Femur (tissue), 1 donor: ENCODE measurements around the gene CDKN1A.

Experiments
- DNase-seq: peaks from one replicate; pipeline ENCODE4 v3.0.0-alpha.2; 2017

The CDKN1A gene

DNA sequence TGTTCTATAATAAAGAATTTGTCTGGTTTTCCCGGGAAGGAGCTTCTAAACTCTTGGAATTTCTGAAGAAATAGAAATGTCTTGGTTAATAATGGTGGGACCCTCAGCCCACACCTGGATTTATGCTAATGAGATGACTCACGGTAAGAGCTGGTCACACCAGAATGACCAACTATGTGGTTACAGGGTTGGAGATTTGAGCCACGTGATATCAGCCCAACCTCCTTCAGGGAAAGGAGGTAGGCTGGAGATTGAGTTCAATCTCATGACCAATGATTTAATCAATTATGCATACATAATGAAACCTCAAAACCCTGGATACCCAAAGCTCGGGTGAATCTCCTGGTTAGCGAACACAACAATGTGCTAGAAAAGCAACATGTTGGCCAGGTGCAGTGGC, 22.1 kb upstream of the CDKN1A start:
- DNase-seq, result no peak

DNA sequence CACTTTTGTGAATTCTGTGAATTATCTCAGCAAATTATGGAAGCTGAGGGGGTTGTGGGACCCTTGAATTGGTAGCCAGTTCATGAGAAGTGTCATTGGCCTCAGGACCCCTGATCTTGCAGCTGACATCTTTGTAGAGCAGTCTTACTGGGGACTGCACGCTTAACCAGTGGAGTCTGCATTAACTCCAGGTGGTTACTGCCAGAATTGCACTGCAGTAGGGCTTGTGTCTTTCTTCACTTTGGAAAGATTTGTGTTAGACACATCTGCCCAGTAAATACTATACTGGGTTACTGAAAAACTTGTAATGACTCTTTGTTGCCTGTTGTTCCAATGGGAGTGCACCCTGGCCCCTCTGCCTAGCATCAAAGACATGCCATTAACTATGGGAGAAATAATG, 21.2 kb upstream of the CDKN1A start:
- no peak for DNase-seq

DNA sequence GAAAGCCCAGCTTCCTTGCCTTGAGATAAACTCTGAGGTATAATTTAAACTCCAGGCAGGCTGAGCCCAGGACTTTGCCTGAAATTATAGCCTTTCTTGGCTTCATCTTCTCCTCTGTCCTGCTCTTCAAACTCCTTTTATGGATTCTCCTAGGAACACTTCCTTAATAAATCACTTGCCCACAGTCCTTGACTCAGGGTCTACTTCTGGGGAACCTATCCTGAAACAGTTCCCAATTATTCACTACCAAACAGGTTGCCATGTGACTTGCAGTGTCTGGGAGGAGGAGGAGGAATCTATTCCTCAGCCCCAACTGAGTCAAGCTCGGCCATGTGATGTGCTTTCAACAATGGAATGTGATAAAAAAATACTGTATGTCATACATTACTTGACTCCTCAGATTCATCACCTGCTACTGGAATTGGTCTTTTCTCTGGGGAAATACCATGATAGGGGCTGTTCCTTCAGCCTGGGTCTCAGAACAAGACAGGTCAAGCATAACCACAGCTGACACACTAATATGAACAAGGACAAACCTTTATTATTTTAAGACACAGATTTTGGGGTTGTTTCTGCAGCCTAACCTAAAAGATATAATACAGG, 20.5 kb upstream of the CDKN1A start:
- DNase-seq, result no peak

DNA sequence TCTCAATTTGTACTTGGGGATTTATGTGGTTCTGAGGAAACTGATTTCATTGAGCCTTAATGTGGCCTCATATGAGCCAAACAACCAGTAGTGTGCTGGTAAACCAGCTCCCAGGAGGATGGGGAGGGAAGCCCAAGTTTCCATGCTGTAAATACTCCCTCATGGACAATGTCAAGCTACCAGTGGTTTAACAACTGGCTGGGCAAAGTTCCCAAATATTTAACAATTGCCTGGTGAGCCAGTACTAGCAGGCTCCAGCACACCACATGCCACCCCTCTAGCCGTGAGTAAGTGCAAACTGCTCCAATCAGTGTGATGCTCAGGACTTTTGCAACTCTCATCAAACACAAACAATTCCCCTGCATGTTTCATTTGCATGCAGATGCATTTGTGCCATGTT, 19.2 kb upstream of the CDKN1A start:
- DNase-seq, result peak; percentile 45

DNA sequence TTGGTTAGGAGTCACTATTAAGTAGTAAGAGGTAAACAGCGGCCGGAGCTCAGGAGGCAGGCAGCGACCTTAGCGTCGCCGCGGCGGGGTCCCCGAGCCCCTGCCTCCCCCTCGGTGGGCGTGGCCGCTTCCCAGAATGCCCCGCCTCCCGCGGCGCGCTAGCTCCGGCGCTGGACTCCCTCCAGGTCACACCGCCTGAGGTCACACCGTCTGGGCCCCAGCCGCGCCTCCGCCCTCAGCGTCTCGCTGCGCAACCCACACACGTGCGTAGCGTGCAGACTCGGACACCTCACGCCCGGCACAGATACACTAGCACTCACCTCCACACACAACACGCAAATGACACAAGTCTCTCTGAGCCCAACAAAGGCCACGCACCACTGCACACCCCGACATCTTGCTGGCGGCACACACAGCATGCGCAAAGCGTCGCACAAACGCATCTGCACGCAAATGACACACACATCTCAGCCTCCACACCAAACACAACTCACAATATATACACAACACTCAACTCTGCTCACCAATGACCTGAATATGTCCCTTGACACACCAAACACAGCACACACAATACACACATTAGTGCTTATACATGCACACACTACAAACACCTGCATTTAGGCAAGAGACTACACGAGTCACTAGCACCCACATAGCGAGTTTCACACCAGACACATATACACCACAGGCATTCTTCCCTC, 17.6 kb upstream of the CDKN1A start:
- peak; percentile 64 for DNase-seq

DNA sequence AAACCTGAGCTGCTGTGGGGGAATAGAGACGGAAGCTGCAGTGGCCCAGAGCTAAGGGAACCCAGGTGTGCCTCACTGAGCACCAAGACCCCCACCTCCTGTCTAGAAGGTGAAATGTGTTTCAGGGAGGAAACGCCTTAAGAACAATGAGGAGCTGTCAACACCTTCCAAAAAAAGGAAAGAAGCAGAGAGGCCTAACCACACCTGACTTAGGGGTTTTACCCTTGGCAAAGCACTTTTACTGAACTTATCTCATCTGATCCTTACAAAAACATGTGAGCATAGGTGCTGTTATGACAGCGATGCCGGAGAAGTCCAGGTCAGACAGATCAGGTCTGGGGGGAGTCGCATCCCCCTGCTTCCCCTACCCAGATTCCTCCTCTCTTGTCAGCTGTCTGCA, 16.1 kb upstream of the CDKN1A start:
- DNase-seq, result no peak

DNA sequence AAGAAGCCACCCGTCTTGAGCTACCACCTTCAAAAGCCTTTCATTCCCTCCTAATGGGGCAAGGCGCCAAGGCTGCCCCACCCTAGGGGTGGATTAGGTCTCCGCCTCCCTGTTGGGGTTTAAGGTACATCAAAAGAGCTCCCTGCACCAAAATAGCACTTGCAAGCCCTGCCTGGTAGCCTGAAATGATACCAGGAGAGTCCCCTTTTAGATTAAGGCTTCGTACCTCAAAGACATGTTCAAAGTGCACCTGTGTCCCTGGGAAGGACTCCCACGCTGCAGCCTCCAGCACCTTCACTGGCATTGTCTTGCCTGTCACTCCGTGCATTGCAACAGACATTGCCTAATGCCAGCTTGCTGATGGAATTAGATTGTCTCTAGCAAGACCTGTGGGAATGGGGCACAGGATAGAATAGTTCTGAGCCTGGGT, 15.7 kb upstream of the CDKN1A start:
- no peak for DNase-seq

DNA sequence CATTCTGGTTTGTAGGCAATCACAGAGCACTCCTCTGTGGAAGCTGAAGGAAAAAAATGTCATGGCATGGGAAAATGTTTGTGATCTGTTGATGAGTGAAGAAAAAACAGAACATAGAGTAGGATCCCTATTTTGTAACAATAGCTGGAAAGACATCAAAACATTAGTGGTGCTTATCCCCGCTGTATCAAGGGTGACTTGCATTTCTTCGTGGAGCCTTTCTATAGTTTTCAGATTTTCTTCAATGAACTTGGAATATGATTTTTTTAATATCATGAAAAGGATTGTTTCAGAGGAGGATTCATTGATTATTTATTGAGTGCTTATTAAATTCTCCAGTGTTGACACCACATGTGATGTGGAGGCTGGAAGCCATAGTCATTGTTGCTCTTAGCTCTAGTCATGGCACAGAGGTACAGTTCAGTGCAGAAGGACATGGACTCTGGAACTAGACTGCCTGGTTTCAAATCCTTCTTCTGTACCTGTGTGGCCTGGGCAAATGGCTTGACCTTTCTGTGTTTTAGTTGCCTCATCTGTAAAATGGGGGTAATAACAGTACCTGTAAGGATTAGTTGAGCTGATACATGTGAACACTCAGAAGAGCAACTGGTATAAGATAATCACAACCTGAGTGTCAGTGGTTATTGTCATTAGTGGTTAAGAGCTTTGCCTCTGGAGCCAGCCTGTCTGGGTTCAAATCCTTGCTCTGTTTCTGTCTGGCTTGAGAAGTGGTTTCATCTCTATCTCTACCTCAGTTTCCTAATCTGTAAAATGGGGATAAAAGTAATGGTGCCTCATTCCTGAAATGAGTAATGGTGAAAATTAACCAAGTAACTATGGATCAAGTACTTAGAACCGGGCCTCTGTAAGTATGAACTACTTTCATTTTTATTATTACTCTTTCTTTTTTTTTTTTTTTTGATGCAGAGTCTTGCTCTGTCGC, 14.7 kb upstream of the CDKN1A start:
- DNase-seq, result no peak

DNA sequence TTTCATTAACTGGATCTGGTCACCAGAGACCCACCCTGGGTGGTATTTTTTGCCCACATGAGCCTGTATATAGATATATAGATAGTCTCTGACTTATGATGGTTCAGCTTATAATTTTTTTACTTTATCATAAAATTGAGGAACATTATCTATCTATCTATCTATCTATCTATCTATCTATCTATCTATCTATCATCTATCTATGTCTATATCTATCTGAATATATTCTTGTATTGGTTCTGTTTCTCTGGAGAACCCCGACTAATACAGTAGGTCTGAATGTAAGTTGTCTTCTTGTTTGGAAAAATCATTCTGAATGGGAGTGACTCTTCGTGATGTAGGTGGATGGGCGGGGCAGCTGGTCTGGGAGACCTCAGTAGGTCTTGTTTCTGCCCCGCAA, 13.3 kb upstream of the CDKN1A start:
- no peak for DNase-seq

DNA sequence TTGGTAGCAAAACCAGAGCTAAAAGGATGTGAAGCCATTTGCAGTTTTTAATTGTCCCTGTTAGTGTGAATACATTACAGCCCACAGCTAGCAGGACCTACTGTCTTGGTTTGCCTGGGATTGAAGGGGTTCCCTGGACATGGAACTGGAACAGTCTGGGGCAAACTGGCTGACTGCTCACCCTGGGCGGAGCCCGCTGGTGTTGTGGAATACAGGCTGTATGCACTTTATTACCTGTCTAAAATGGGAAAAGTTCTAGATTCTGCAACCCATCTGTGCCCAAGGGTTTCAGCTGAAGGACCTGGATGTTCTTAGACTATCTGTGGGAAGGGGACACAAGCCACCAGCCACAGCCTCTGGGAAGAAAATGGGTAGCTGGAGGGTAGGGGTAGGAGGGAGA, 12.2 kb upstream of the CDKN1A start:
- DNase-seq, result no peak

DNA sequence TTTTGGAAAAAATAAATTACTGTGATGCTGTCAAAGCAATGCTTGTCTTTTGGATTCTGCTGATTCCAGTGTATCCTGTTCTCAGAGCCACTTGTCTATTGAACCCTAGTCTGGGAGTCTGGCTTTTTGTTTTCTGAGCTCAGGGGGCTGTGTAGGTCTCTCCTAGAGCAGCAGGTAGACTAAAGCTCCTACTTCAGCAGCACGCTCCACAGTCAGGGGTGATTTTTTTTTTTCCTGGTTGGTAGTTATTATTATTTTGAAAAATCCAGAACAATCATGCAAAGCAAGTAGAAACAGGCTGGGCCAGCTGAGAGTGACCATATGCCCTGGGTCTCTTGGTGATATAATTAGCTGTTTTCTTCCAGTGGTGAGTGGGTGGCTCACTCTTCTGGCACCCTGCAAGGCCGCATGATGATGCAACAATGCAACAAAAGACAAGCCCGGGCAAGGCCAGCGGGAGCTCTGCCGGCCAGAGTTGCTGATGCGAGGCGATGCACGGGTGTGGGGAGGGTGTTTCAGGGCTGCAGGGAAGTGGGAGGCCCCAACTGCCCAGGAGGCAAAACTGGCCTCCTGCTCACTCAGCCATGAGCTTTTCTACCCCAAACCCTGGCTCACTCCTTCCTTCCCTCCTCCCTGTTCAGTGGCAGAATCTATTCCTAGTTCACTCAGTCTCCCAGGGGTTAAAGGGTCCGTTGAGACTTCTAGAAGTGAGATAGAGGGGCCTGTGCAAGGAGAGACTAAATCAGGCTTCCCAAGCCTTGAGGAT, 11.5 kb upstream of the CDKN1A start:
- DNase-seq, result peak; percentile 61

DNA sequence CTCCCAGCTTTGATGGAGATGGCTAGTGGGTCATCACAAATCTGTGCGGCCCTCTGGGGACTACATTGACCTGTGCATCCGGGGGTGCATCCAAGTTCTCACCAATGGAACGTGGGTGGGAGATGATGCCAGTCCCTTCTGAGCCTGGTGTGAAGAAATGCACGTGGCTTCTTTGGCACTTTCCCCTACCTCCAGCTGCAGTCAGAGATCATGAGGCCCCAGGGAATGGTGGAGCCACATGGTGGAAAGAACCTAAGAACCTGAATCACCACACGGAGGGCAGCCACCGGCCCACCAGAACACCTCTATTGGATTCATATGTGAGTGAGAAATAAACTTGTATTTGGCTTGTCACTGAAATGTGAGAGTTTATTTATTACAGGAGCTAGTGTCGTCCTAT, 9.9 kb upstream of the CDKN1A start:
- DNase-seq, result no peak

DNA sequence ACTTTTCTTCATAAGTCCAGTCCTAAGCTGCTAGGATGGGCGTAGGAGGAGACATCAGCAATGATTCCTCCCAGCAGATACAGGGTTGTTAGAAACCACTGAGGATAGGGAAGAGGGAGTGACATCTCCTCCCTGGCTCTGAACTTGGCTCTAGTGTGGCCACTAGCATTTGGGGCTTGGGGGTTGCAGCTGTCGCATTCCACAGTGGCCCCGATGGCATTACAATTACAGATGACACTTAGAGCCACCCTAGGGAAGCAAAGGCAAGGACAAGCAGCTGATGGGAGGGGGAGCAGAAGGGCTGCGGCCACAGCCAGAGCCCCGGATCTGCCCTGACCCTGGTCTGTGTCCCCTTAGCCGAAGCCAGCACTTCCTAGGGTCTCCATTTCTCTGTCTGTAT, 9.5 kb upstream of the CDKN1A start:
- DNase-seq, result no peak

DNA sequence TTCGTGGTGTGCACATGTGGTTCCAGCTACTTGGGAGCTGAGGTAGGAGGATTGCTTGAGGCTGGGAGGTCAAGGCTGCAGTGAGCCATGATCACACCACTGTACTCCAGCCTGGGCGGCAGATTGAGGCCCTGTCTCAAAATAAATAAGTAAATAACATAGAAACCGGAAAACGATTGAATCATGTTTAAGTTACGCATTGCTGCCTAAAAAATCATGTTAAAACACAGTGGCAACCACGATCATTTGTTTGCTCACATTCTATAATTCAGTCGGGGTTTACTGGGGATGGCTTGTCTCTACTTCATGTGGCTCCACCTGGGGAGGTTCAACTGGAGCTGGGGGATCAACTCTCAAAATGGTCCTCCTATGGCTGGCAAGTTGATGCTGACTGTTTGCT, 8.2 kb upstream of the CDKN1A start:
- DNase-seq, result no peak

DNA sequence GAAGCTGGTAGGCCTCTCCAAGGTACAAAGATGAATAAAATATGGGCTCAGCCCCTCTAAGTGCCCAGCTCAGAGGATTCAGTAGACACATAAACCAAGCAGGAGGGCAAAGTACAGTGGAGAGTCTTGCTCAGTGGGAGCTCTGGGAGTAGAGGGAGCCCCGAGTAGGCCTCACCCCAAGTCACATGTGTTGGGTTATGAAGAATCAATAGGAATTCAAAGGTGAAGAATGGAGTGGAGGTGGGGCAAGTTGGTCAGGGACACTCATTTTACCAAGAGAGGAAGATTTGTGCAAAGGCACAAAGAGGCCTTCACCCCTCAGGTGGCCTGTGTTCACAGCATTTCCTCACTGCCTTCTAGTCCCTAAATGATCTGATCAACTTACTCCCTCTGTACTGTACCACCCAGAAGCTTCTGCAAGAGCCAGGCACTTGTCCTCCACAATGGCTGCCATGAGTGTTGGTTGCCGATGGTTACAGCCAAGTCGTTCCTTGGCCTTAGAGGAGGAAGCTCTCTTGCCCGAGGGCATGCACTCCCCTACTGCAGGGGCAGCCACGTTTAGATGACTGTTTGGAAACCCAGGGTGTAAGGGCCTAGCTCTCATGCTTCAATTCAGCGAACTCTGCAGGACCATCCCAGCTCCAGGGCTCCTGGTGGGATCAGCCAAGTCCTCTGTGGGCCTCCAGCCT, 6.7 kb upstream of the CDKN1A start:
- DNase-seq, result no peak

DNA sequence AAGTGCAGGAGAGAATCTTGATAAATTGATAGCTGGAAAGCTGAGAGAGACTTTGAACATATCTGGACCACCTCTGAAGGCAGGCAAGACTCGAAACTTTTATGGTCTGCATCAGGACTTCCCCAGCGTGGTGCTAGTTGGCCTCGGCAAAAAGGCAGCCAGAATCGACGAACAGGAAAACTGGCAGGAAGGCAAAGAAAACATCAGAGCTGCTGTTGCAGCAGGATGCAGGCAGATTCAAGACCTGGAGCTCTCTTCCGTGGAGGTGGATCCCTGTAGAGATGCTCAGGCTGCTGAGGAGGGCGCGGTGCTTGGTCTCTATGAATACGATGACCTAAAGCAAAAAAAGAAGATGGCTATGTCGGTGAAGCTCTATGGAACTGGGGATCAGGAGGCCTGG, 4.6 kb upstream of the CDKN1A start:
- DNase-seq, result no peak

DNA sequence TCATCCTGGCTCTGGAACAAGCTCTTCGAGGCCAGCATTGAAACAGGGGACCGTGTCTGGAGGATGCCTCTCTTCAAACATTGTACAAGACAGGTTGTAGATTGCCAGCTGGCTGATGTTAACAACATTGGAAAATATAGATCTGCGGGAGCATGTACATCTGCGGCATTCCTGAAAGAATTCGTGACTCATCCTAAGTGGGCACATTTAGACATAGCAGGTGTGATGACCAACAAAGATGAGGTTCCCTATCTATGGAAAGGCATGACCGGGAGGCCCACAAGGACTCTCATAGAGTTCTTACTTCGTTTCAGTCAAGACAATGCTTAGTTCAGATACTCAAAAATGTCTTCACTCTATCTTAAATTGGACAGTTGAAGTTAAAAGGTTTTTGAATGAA, 3.6 kb upstream of the CDKN1A start:
- no peak for DNase-seq

DNA sequence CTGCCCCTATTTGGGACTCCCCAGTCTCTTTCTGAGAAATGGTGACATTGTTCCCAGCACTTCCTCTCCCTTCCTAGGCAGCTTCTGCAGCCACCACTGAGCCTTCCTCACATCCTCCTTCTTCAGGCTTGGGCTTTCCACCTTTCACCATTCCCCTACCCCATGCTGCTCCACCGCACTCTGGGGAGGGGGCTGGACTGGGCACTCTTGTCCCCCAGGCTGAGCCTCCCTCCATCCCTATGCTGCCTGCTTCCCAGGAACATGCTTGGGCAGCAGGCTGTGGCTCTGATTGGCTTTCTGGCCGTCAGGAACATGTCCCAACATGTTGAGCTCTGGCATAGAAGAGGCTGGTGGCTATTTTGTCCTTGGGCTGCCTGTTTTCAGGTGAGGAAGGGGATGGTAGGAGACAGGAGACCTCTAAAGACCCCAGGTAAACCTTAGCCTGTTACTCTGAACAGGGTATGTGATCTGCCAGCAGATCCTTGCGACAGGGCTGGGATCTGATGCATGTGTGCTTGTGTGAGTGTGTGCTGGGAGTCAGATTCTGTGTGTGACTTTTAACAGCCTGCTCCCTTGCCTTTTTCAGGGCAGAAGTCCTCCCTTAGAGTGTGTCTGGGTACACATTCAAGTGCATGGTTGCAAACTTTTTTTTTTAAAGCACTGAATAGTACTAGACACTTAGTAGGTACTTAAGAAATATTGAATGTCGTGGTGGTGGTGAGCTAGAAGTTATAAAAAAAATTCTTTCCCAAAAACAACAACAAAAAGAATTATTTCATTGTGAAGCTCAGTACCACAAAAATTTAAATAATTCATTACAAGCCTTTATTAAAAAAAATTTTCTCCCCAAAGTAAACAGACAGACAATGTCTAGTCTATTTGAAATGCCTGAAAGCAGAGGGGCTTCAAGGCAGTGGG, 2.1 kb upstream of the CDKN1A start:
- no peak for DNase-seq

DNA sequence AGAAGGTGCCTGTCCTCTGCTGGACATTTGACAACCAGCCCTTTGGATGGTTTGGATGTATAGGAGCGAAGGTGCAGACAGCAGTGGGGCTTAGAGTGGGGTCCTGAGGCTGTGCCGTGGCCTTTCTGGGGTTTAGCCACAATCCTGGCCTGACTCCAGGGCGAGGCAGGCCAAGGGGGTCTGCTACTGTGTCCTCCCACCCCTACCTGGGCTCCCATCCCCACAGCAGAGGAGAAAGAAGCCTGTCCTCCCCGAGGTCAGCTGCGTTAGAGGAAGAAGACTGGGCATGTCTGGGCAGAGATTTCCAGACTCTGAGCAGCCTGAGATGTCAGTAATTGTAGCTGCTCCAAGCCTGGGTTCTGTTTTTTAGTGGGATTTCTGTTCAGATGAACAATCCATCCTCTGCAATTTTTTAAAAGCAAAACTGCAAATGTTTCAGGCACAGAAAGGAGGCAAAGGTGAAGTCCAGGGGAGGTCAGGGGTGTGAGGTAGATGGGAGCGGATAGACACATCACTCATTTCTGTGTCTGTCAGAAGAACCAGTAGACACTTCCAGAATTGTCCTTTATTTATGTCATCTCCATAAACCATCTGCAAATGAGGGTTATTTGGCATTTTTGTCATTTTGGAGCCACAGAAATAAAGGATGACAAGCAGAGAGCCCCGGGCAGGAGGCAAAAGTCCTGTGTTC, 1.3 kb upstream of the CDKN1A start:
- no peak for DNase-seq

DNA sequence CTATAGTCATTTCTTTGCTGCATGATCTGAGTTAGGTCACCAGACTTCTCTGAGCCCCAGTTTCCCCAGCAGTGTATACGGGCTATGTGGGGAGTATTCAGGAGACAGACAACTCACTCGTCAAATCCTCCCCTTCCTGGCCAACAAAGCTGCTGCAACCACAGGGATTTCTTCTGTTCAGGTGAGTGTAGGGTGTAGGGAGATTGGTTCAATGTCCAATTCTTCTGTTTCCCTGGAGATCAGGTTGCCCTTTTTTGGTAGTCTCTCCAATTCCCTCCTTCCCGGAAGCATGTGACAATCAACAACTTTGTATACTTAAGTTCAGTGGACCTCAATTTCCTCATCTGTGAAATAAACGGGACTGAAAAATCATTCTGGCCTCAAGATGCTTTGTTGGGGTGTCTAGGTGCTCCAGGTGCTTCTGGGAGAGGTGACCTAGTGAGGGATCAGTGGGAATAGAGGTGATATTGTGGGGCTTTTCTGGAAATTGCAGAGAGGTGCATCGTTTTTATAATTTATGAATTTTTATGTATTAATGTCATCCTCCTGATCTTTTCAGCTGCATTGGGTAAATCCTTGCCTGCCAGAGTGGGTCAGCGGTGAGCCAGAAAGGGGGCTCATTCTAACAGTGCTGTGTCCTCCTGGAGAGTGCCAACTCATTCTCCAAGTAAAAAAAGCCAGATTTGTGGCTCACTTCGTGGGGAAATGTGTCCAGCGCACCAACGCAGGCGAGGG, 594 bp upstream of the CDKN1A start:
- DNase-seq, result no peak
